HG03060 (cell line): ENCODE data around the gene PRPH.
"Not testable (repeated sequence)": the region's sequence is repeated elsewhere in the genome, so short reads cannot be mapped to it uniquely, and the experiment has no call there.

Experiments
- ATAC-seq: cut with Tn5 transposase; IDR thresholded peaks from one replicate; pipeline ENCODE4 v1.9.1; 2021; ENCODE audit warnings: low read depth, moderate number of reproducible peaks; ENCODE audit not compliant: unreplicated experiment

The PRPH gene

GRCh38 chr12:49276304-49277290, 18.4 kb upstream of the PRPH start:
- no peak for ATAC-seq

GRCh38 chr12:49277466-49277865, 17.5 kb upstream of the PRPH start:
- no peak for ATAC-seq

- ATAC-seq, result no peak
These were observed 15.2 kb upstream of the PRPH start for GRCh38 chr12:49279706-49280159.

- ATAC-seq, result not testable (repeated sequence)
These were observed 14.4 kb upstream of the PRPH start for GRCh38 chr12:49280545-49280944.

GRCh38 chr12:49282302-49282701, 12.6 kb upstream of the PRPH start:
- ATAC-seq, result no peak

- ATAC-seq, result not testable (repeated sequence)
These were observed 12.1 kb upstream of the PRPH start for GRCh38 chr12:49282740-49283375.

GRCh38 chr12:49283541-49284429, 11.2 kb upstream of the PRPH start:
- ATAC-seq, result no peak

- ATAC-seq, result no peak
These were observed 10.3 kb upstream of the PRPH start for GRCh38 chr12:49284672-49285071.

GRCh38 chr12:49287876-49288275, 7.1 kb upstream of the PRPH start:
- no peak for ATAC-seq

- no peak for ATAC-seq
These were observed 6.5 kb upstream of the PRPH start for GRCh38 chr12:49288412-49288853.

- no peak for ATAC-seq
These were observed 5.9 kb upstream of the PRPH start for GRCh38 chr12:49288922-49289555.

- no peak for ATAC-seq
These were observed 2.3 kb upstream of the PRPH start for GRCh38 chr12:49292729-49293055.

- no peak for ATAC-seq
These were observed 1.6 kb upstream of the PRPH start for GRCh38 chr12:49293056-49293956.

GRCh38 chr12:49294086-49294803, 702 bp upstream of the PRPH start:
- no peak for ATAC-seq

GRCh38 chr12:49294804-49295081, 204 bp upstream of the PRPH start:
- ATAC-seq, result no peak

GRCh38 chr12:49296034-49296835, 1.3 kb downstream of the PRPH start:
- ATAC-seq, result no peak

- no peak for ATAC-seq
These were observed 2.1 kb downstream of the PRPH start for GRCh38 chr12:49296836-49297694.
